GM18505 (cell line): ENCODE results near the gene IFFO2.

Experiments
- ATAC-seq: cut with Tn5 transposase; IDR thresholded peaks from one replicate; pipeline ENCODE4 v1.9.1; 2021; ENCODE audit not compliant: unreplicated experiment
- POLR2A ChIP-seq: IDR thresholded peaks from 4 replicates; pipeline ENCODE4 v1.6.1; 2011; ENCODE audit warnings: borderline replicate concordance; ENCODE audit not compliant: insufficient read depth, insufficient read length; ENCODE audit errors: extremely low read depth

The IFFO2 gene

GRCh38 chr1:18886003-18886335, 70.5 kb downstream of the IFFO2 start:
- no peak for TF ChIP-seq POLR2A
- ATAC-seq: no peak

DNA sequence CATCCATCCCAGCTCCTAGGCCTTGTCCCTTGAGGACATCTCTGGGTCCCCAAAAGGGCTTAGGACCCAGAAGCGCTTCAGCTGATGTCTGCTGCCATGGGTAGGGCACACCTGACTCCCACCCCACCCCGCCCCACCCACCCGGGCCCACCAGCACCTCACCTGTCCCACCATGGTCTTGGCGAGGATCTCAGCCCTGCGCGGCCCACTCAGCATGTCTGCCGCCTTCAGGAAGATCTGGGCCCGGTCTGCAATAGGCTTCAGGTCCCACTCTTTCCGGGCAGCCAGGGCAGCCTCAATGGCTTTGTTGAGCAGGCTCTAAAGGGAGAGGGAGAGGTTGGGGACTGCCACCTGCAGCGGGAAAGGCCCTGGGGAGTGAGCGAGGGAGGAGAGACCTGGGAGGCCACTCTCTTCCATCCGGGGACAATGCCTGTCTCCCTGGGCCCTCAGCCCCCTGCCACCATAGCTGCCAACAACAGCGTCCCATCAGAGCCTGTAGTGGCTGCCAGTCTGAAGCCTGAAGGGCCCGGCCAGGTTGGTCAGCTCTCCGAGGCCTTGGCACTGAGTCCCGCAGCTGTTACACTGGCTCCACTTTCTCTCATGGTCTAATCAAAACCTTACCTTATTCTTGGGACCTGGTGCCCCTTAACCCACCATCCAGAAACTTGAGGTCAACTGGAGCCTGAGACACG, 71.0 kb downstream of the IFFO2 start:
- ATAC-seq: no peak
- TF ChIP-seq POLR2A: no peak

DNA sequence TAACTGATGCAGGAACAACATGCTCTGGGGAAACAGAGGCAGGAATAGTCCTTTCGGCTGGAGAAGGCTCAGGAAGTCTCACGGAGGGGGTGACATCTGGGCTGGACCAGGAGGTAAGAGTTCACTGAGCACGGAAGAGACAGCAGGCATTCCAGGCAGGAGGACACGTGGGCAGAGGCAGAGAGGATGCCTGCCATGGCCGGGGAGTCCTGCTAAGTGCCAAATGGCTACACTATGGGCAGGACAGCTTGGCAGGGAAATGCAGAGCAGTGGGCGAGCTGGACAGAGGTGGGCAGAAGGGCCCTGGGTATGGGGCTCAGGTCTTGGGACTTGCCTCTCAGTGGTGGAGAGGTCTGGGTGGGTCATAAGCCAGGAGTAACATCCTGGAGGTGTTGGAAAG, 71.7 kb downstream of the IFFO2 start:
- TF ChIP-seq POLR2A: no peak
- ATAC-seq: no peak

- ATAC-seq: no peak
Measured at GRCh38 chr1:18884419-18884717, 72.1 kb downstream of the IFFO2 start.

GRCh38 chr1:18883636-18884418, 72.6 kb downstream of the IFFO2 start:
- ATAC-seq: no peak
- TF ChIP-seq POLR2A: no peak

More at GRCh38 chr1:18884419-18884717, 72.1 kb downstream of the IFFO2 start:
- no peak for TF ChIP-seq POLR2A

DNA sequence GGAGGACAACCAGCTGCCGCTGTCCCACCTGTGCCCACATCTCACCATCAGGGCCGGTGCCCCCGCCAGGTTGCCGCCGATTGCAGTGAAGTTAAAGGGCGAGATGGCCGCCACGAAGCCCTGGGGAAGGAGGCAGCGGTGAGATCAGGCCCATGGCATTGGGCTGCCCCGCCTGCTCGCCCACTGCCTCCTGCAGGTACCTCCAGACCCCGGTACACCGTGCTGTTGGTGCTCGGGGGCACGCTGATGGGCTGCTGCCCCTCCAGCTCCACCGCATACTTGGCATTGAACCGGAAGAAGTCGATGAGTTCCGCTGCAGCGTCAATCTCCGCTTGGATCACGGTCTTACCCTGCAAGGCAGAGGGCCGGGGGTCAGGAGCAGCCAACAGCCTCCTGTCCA, 73.4 kb downstream of the IFFO2 start:
- ATAC-seq: no peak

GRCh38 chr1:18882486-18882885, 74.0 kb downstream of the IFFO2 start:
- no peak for ATAC-seq
- no peak for TF ChIP-seq POLR2A

More for the DNA sequence above, 73.4 kb downstream of the IFFO2 start:
- TF ChIP-seq POLR2A: no peak

DNA sequence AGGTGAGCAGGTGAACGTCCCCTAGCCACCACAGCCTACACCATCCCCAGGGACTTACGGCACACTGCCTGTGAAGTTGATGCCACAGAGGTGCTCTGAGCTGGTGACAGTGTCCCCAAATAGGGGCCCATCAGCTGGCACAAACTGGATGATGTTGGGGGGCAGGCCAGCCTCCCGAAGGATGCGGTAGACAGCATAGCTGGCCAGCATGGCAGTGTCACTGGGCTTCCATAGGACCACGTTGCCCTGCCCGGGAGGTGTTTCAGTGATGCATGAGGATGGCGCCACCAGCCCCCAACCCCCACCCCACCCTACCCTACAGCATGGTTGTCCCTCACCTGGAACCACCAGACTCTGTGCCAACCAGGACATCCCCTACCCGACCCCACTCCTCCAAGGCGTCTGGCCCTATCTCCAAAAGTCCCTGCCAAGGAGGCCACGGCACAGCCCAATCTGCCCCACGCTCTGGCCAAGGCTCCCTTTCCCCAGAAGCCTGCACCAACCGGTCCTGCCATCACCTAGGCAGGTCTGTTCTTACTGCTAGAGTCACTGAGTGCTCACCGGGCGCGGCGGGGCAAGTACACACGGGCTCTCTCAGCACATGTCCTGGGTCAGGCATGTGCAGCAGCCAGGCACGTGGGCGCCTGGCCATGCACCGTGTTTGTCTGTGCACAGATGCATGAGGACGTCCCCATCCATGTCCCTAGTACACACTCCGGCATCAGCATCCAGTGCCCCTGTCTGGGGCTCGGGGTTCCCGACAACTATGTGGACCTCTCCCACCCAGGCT, 74.6 kb downstream of the IFFO2 start:
- no peak for TF ChIP-seq POLR2A
- no peak for ATAC-seq

- no peak for ATAC-seq
- no peak for TF ChIP-seq POLR2A
Measured at GRCh38 chr1:18881164-18881563, 75.3 kb downstream of the IFFO2 start.

GRCh38 chr1:18880585-18880984, 75.9 kb downstream of the IFFO2 start:
- no peak for ATAC-seq
- no peak for TF ChIP-seq POLR2A

- no peak for ATAC-seq
- no peak for TF ChIP-seq POLR2A
Measured at GRCh38 chr1:18879791-18880309, 76.6 kb downstream of the IFFO2 start.

GRCh38 chr1:18879215-18879790, 77.2 kb downstream of the IFFO2 start:
- TF ChIP-seq POLR2A: no peak
- no peak for ATAC-seq

GRCh38 chr1:18878538-18879214, 77.8 kb downstream of the IFFO2 start:
- no peak for ATAC-seq
- TF ChIP-seq POLR2A: no peak
